GM19025 (cell line): ENCODE results near the gene GUK1.

Source experiments
- ATAC-seq: cut with Tn5 transposase; IDR thresholded peaks from one replicate; pipeline ENCODE4 v1.9.1; 2021; ENCODE audit warnings: mild to moderate bottlenecking, low read depth, moderate library complexity; ENCODE audit not compliant: unreplicated experiment

GUK1 gene

DNA sequence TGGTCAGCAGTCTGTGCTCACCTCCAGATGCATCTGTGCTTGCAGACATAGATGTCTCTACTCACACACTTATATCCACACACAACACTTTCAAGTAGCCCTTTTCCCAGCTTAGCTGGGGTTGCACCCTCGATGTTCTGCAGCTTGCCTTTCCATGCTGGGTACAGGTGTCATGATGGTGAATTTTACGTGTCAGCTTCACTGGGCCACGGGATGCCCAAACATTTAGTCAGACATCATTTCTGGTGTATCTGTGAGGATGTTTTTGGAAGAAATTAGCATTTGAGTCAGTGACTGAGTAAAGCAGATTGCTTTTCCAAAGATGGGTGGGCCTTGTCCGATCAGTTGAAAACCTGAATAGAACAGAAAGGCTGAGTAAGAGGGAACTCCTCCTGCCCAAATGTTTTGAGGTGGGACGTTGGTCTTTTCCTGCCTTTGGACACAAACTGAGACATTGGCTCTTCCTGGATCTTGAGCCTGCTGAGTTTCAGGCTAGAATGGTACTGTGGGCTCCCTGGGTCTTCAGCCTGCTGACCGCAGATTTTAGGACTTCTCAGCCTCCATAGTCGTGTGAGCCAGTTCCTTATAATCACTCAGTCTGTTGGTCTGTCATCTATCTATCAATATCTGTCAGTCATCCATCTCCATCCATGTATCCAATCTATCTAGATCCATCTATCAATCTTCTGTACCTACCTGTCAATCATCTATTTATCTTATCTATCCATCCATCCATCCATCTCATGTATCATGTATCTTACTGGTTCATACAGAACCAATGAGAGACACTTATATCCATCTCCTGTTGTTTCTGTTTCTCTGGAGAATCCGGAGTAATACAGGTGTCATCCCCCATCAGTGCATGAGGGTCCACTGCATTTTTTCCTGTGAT lies 55.1 kb downstream of the GUK1 start:
- no peak for ATAC-seq

DNA sequence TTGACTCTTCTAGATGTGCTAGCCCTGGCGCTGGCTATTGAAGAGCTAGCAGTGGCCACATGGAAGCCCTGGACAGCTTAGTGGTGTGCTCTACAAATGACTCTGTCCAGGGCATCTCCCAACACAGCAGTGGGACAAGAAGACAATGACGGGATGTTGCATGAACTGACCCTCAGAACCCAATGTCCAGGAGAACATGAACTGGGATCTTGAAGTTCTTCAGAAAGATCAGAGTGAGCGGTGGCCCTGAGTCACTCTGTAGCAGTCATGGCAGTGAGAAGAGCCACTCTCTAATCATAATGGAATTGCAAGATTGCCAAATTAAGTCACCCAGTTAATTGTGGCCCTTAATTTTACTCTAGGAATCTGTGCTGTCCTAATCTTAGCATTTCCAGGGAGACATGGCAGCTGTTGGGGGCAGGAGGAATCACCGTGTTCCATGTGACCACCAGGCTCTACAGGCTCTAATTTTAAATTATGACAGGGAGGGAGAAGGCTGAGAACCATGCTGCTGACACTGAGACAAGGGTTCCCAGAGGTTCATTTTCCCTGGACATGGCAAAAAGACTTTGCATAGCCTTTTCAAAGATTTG lies 57.6 kb downstream of the GUK1 start:
- no peak for ATAC-seq
